AG04450 (cell line): ENCODE results near the gene GH2. TPM values are rescaled to one million over a fixed set of nuclear protein-coding genes. Genes with fewer than 3 reads are reported as not detected.

Source experiments
- CTCF ChIA-PET: fragments of 300-600, 350-600 bp; formaldehyde crosslinking; extraction: SDS; loops from one replicate; lab custom pipeline; 2022; ENCODE audit warnings: antibody characterized with exemption, inconsistent platforms; lab: Charles Lee
- POLR2A ChIA-PET: fragments of 350-600 bp; formaldehyde crosslinking; extraction: SDS; loops from one replicate; lab custom pipeline; 2021; ENCODE audit warnings: antibody characterized with exemption, inconsistent platforms; lab: Yijun Ruan, JAX
- DNase-seq: peaks from one replicate; pipeline ENCODE4 v3.0.0-alpha.2; 2011; ENCODE audit warnings: low read depth, low spot score
- H3K27ac ChIP-seq: one replicate; pipeline ENCODE4 v1.5.1; 2012; ENCODE audit warnings: low read depth, low read length, control low read depth
- H3K27me3 ChIP-seq: one replicate; pipeline ENCODE4 v1.6.0; 2012; ENCODE audit warnings: low read length; ENCODE audit not compliant: control insufficient read depth, insufficient read depth
- H3K4me3 ChIP-seq: 2 replicates; pipeline ENCODE4 v1.5.1; 2011; ENCODE audit warnings: mild to moderate bottlenecking, low read depth, low read length, control low read depth
- H3K9me3 ChIP-seq: 2 replicates; pipeline ENCODE4 v1.5.1; 2012; ENCODE audit warnings: low read length; ENCODE audit not compliant: control insufficient read depth, insufficient read depth
- CTCF ChIP-seq: IDR thresholded peaks from 2 replicates; pipeline ENCODE4 v1.5.1; 2011; ENCODE audit warnings: low read depth, low read length, control low read depth, inconsistent platforms
- polyA plus RNA-seq: library from polyadenylated mRNA; depleted of rRNA; stranded (reverse); fragments of >200 nt; gene quantifications from 2 replicates; pipeline ENCODE4 v1.2.3, GENCODE V29; 2011

The GH2 gene
- polyA plus RNA-seq, 1 experiment: not detected

- peak; percentile 48 for DNase-seq
- H3K27ac ChIP-seq: no peak overlapping the region
- peak; percentile 65 for TF ChIP-seq CTCF
- H3K4me3 ChIP-seq: no peak overlapping the region
- CTCF ChIA-PET: interaction anchor here (0.6 to 1.5 kb wide), 12 partner anchors 9 to 160 kb away, joined by 3 to 11 read pairs (median 3); no protein-coding TSS in a partner anchor
- H3K9me3 ChIP-seq: no peaks in the 10 kb centered on the region
- POLR2A ChIA-PET: interaction anchor here (0.7 kb wide), 1 partner anchor 48 kb away, joined by 3 read pairs; no protein-coding TSS in a partner anchor
- no peaks in the 10 kb centered on the region for H3K27me3 ChIP-seq
Observed at GRCh38 chr17:63834431-63835166, 47.1 kb downstream of the GH2 start.

- CTCF ChIA-PET: interaction anchor here (0.7 to 1.5 kb wide), 7 partner anchors 8 to 78 kb away, joined by 3 to 11 read pairs (median 3); no protein-coding TSS in a partner anchor
- no peak for TF ChIP-seq CTCF
- POLR2A ChIA-PET: interaction anchor here (1.1 to 1.2 kb wide), 2 partner anchors 8 to 60 kb away, joined by 3 to 4 read pairs; partner anchors contain the start of genes CCDC47 and DDX42
- no peak overlapping the region for H3K4me3 ChIP-seq
- no peaks in the 10 kb centered on the region for H3K27me3 ChIP-seq
- DNase-seq: no peak
- no peak overlapping the region for H3K27ac ChIP-seq
- no peaks in the 10 kb centered on the region for H3K9me3 ChIP-seq
Observed at GRCh38 chr17:63833741-63834373, 47.9 kb downstream of the GH2 start.

DNA sequence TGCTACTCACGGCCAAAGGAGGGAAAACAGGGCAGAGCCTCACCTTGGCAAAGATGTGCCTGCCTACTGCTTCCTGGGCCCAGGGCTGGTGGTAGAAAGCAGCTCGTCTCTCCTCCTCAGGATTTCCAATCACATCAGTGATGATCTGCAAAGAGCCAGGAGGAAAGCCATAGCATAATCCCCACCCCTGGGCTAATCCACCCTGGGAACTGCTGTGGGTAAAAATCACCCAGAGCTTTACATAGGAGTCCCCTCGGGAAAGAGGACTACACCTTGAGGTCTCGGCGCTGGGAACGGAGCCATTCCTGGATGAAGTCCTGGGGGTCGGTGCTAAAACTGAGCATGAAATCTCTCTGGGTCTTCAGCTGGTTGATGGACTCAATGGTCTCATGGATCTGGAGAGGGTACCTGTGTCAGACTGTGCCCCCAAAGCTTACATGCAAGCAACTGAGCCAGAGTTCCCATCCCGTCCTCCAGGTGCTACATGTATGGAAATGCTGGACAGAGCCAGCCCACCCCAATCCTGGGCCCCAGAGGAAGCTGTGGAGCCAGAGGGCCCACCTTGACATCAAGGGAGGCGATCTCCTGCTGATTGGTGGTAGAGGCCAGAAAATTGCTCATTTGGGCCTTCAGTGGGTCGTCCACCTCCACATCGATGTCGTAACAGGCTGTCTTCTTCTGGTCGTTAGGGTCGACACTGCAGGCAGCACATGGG lies 48.6 kb downstream of the GH2 start:
- no peak for DNase-seq
- H3K9me3 ChIP-seq: no peaks in the 10 kb centered on the region
- POLR2A ChIA-PET: interaction anchor here (0.6 to 1.2 kb wide), 3 partner anchors 8 to 104 kb away, joined by 3 to 4 read pairs (median 3); partner anchors contain the start of genes CCDC47 and DDX42
- TF ChIP-seq CTCF: no peak
- CTCF ChIA-PET: interaction anchor here (1.2 kb wide), 1 partner anchor 24 kb away, joined by 3 read pairs; no protein-coding TSS in a partner anchor
- H3K27ac ChIP-seq: no peak overlapping the region
- H3K27me3 ChIP-seq: no peaks in the 10 kb centered on the region
- no peak overlapping the region for H3K4me3 ChIP-seq

DNA sequence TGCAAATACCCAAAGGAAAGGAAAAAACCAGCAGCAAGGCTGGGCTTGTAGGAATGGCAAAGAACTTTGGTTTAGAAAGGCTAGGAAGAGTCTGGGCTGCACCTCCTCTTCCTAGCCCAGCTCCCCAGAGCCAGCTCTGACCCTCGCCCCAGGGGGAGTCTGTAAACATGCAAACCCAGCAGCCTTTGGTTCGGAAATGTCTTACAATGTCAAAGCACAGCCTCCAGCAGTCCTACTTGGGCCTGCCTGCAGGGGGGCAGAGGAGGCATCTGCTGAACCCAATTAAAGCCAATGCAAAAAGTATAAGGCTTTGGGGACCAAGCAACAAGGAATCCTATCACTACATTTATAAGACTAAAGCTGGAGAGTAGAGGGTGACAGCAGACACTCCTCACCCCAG lies 49.3 kb downstream of the GH2 start:
- no peaks in the 10 kb centered on the region for H3K27me3 ChIP-seq
- no peak overlapping the region for H3K27ac ChIP-seq
- TF ChIP-seq CTCF: peak; percentile 16; the same call in 1 of the 2 replicates
- no peak for DNase-seq
- ChIA-PET POLR2A (interaction anchor here (1.2 kb wide), 1 partner anchor 9 kb away, joined by 4 read pairs; no protein-coding TSS in a partner anchor), CTCF (no interaction called here)
- no peaks in the 10 kb centered on the region; the same call in 1 of the 2 replicates for H3K9me3 ChIP-seq
- no peak overlapping the region for H3K4me3 ChIP-seq
